SU-DHL-6 (cell line): ENCODE data around the gene NT5C2.

Experiments used
- H2AFZ ChIP-seq: fragments of 200-600 bp; sonication (generic); 2 replicates; pipeline ENCODE4 v1.6.1; 2014; ENCODE audit warnings: low read depth, mild to moderate bottlenecking, moderate library complexity, mixed read lengths, antibody characterized with exemption, low read length; ENCODE audit not compliant: severe bottlenecking
- H3F3A ChIP-seq: fragments of 200-600 bp; shearing (Covaris generic); 2 replicates; pipeline ENCODE4 v1.6.0; 2016; ENCODE audit warnings: antibody characterized with exemption, mild to moderate bottlenecking; ENCODE audit not compliant: insufficient read depth
- H3K27ac ChIP-seq: fragments of 200-600 bp; sonication (generic); 2 replicates; pipeline ENCODE4 v1.5.1; 2016; ENCODE audit warnings: low read depth, mild to moderate bottlenecking, low read length, moderate library complexity, mixed read lengths
- H3K27me3 ChIP-seq: fragments of 200-600 bp; sonication (generic), shearing (Covaris generic); 2 replicates; pipeline ENCODE4 v1.6.0; 2014; ENCODE audit warnings: mild to moderate bottlenecking, low read length
- H3K36me3 ChIP-seq: fragments of 200-600 bp; sonication (generic); 2 replicates; pipeline ENCODE4 v1.6.1; 2014; ENCODE audit warnings: mild to moderate bottlenecking, low read length, mixed read lengths
- H3K4me2 ChIP-seq: fragments of 300-600, 200-600 bp; shearing (Covaris generic), sonication (generic); 2 replicates; pipeline ENCODE4 v1.6.0; 2014; ENCODE audit warnings: low read length, low read depth, mild to moderate bottlenecking; ENCODE audit not compliant: poor library complexity, severe bottlenecking
- H3K4me3 ChIP-seq: fragments of 200-600 bp; sonication (generic); 2 replicates; pipeline ENCODE4 v1.5.1; 2014; ENCODE audit warnings: antibody characterized with exemption, low read length, mild to moderate bottlenecking, mixed read lengths; ENCODE audit not compliant: insufficient read depth, poor library complexity, severe bottlenecking
- H3K79me2 ChIP-seq: fragments of 200-600 bp; sonication (generic); 2 replicates; pipeline ENCODE4 v1.6.1; 2014; ENCODE audit warnings: mild to moderate bottlenecking, low read length, moderate library complexity; ENCODE audit not compliant: insufficient read depth
- H3K9ac ChIP-seq: fragments of 200-600 bp; sonication (generic); 2 replicates; pipeline ENCODE4 v1.7.0; 2014; ENCODE audit warnings: mild to moderate bottlenecking, low read length
- H3K9me2 ChIP-seq: fragments of 200-600 bp; sonication (generic); replicated peaks from 2 replicates; pipeline ENCODE4 v1.6.1; 2014; ENCODE audit warnings: low read length; ENCODE audit not compliant: insufficient read depth
- H3K9me3 ChIP-seq: fragments of 200-600 bp; sonication (generic); 2 replicates; pipeline ENCODE4 v1.6.1; 2014; ENCODE audit warnings: low read length, mixed read lengths; ENCODE audit not compliant: insufficient read depth
- H4K20me1 ChIP-seq: fragments of 200-600 bp; sonication (generic); 2 replicates; pipeline ENCODE4 v1.6.1; 2014; ENCODE audit warnings: low read depth, mild to moderate bottlenecking, antibody characterized with exemption, low read length, moderate library complexity, mixed read lengths
- EZH2phosphoT487 ChIP-seq: fragments of 200-600 bp; sonication (generic), shearing (Covaris generic); conservative IDR thresholded peaks from 2 replicates; pipeline ENCODE4 v1.6.1; 2018; ENCODE audit warnings: mild to moderate bottlenecking, antibody characterized with exemption, low read length, moderate library complexity, mixed read lengths
- TF ChIP-seq, protein P1 (sequence below): fragments of 200-600 bp; sonication (generic); IDR thresholded peaks from one replicate; pipeline ENCODE4 v1.5.1; 2017; ENCODE audit warnings: antibody characterized with exemption, mild to moderate bottlenecking, low read length, moderate library complexity; ENCODE audit not compliant: insufficient read depth, poor library complexity, severe bottlenecking

NT5C2 gene

DNA sequence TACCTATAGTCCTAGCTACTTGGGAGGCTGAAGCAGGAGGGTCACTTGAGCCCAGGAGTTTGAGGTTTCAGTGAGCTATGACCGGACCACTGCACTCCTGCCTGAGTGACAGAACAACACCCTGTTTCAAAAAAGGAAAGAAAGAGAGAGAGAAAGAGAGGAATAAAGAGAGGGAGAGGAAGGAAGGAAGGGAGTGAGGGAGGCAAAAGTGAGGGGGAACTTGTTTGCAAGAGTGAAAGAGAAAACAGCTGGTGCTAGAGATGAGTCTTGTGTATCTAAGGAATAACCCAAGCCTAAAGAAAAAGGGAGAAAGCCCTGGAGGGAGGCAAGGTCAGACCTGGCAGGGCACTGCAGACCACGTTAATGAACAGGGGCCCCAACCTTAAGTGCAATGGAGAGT is 4.8 kb upstream of the NT5C2 start:
- H3K4me2 ChIP-seq = no peak overlapping the region
- no peak overlapping the region for H3K9ac ChIP-seq
- no peaks in the 10 kb centered on the region for H3K9me3 ChIP-seq
- no peak overlapping the region for H3K4me3 ChIP-seq
- H2AFZ ChIP-seq = no peak overlapping the region
- H3K79me2 ChIP-seq = no peaks in the 10 kb centered on the region
- no peaks in the 10 kb centered on the region for H3K9me2 ChIP-seq
- TF ChIP-seq, protein P1, sequence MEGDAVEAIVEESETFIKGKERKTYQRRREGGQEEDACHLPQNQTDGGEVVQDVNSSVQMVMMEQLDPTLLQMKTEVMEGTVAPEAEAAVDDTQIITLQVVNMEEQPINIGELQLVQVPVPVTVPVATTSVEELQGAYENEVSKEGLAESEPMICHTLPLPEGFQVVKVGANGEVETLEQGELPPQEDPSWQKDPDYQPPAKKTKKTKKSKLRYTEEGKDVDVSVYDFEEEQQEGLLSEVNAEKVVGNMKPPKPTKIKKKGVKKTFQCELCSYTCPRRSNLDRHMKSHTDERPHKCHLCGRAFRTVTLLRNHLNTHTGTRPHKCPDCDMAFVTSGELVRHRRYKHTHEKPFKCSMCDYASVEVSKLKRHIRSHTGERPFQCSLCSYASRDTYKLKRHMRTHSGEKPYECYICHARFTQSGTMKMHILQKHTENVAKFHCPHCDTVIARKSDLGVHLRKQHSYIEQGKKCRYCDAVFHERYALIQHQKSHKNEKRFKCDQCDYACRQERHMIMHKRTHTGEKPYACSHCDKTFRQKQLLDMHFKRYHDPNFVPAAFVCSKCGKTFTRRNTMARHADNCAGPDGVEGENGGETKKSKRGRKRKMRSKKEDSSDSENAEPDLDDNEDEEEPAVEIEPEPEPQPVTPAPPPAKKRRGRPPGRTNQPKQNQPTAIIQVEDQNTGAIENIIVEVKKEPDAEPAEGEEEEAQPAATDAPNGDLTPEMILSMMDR = no peak
- no peak for TF ChIP-seq EZH2phosphoT487
- H4K20me1 ChIP-seq = no peaks in the 10 kb centered on the region
- H3K36me3 ChIP-seq = no peaks in the 10 kb centered on the region
- H3K27me3 ChIP-seq = no peaks in the 10 kb centered on the region
- H3K27ac ChIP-seq = no peak overlapping the region
- H3F3A ChIP-seq = no peaks in the 10 kb centered on the region

DNA sequence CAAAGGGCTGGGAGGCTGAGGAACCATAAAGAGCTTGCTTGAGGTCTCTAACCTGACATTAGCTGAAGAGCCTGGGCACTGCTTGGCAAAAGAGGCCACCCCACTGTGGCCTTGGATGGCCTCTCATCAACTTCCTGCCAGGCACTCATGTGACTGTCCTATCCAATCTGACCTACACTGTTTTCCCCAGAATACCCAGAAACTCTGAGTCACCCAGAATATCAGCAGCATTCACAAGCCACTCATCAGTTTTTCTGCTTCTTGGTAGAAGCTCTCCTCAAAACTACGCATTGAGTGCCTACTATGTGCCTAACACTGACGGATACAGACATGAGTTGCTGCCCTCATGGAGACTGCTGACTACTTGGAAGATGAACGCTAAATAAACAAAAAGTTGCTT is 4.1 kb upstream of the NT5C2 start:
- TF ChIP-seq, protein P1 = no peak
- no peak for TF ChIP-seq EZH2phosphoT487
- Histone ChIP-seq H3K9me3 (no peaks in the 10 kb centered on the region), H3K9ac (no peak overlapping the region), H3K27ac (no peak overlapping the region), H3K79me2 (peaks cover 7% of the 10 kb centered on the region), H3F3A (no peaks in the 10 kb centered on the region), H3K27me3 (no peaks in the 10 kb centered on the region), H3K4me3 (no peak overlapping the region), H4K20me1 (no peaks in the 10 kb centered on the region), H2AFZ (no peak overlapping the region), H3K9me2 (no peaks in the 10 kb centered on the region), H3K36me3 (no peaks in the 10 kb centered on the region), H3K4me2 (no peak overlapping the region)

DNA sequence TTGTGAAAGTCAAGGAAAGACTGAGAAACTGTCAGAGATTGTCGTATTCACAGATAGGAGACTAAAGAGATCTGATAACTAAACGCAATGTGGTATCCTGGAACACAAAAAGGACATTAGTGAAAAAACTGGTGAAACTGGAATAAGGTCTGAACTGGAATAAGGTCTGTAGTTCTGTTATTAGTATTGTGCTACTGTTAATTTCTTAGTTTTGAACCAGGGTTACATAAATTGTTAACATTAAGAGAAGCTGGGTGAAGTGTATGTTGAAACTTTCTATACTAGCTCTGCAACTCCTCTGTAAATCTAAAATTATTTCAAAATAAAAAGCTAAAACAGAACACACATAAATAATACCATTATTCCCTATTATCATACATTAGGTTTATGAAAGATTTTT is 3.4 kb upstream of the NT5C2 start:
- TF ChIP-seq, protein P1 = no peak
- TF ChIP-seq EZH2phosphoT487 = no peak
- H4K20me1 ChIP-seq = no peaks in the 10 kb centered on the region
- H3K4me2 ChIP-seq = no peak overlapping the region
- peaks cover 13% of the 10 kb centered on the region for H3K79me2 ChIP-seq
- H3K27ac ChIP-seq = no peak overlapping the region
- H3K9me3 ChIP-seq = no peaks in the 10 kb centered on the region
- no peak overlapping the region for H3K4me3 ChIP-seq
- no peaks in the 10 kb centered on the region for H3K9me2 ChIP-seq
- H3K27me3 ChIP-seq = no peaks in the 10 kb centered on the region
- H3K36me3 ChIP-seq = no peaks in the 10 kb centered on the region
- H2AFZ ChIP-seq = no peak overlapping the region
- no peak overlapping the region for H3K9ac ChIP-seq
- H3F3A ChIP-seq = no peaks in the 10 kb centered on the region
